Fibroblast of skin of abdomen (primary cell): ENCODE results near the gene RBM34.
"Not testable (repeated sequence)": the region's sequence is repeated elsewhere in the genome, so short reads cannot be mapped to it uniquely, and the experiment has no call there.

Experiments used
- DNase-seq: peaks from one replicate; pipeline ENCODE4 v3.0.0-alpha.2; 2013

The RBM34 gene

GRCh38 chr1:235091319-235092044, 69.6 kb downstream of the RBM34 start:
- DNase-seq: not testable (repeated sequence)

- DNase-seq: peak; percentile 83
These were observed 70.5 kb downstream of the RBM34 start for GRCh38 chr1:235090406-235091069.

GRCh38 chr1:235088907-235089306, 72.1 kb downstream of the RBM34 start:
- DNase-seq: no peak

- DNase-seq: no peak
These were observed 72.6 kb downstream of the RBM34 start for GRCh38 chr1:235088430-235088829.

GRCh38 chr1:235087906-235088305, 73.1 kb downstream of the RBM34 start:
- DNase-seq: no peak

- not testable (repeated sequence) for DNase-seq
These were observed 75.5 kb downstream of the RBM34 start for GRCh38 chr1:235085411-235086117.
